Uterus (tissue), 4 donors: ENCODE results near the gene FADD. TPM values are rescaled to one million over a fixed set of nuclear protein-coding genes. Genes with fewer than 3 reads are reported as not detected.

Source experiments
- DNase-seq, 2 donors: peaks; one replicate each; pipeline ENCODE4 v3.0.0-alpha.2; 2019 to 2020
- H3K27ac ChIP-seq, 2 donors: fragments of 200-600 bp; sonication (generic); 1 replicate in 1 of 2; 2 replicates in 1 of 2; pipeline ENCODE4 v1.5.1; 2016 to 2018
- H3K27me3 ChIP-seq, 2 donors: fragments of 200-600 bp; sonication (generic); one replicate each; pipeline ENCODE4 v1.5.1; 2018 to 2019; ENCODE audit warnings: control low read depth in 1 of 2
- H3K36me3 ChIP-seq, 2 donors: fragments of 200-600 bp; sonication (generic); one replicate each; pipeline ENCODE4 v1.5.1; 2019; ENCODE audit warnings: control low read depth in 1 of 2
- H3K4me1 ChIP-seq, 2 donors: fragments of 200-600 bp; sonication (generic); one replicate each; pipeline ENCODE4 v1.5.1; 2018 to 2019; ENCODE audit warnings: control low read depth in 1 of 2
- H3K4me3 ChIP-seq, 2 donors: fragments of 200-600 bp; sonication (generic); 1 replicate in 1 of 2; 2 replicates in 1 of 2; pipeline ENCODE4 v1.5.1; 2018 to 2019; ENCODE audit warnings: mild to moderate bottlenecking in 1 of 2
- H3K9me3 ChIP-seq, 2 donors: fragments of 200-600 bp; sonication (generic); one replicate each; pipeline ENCODE4 v1.5.1; 2019; ENCODE audit warnings: control low read depth in 1 of 2
- CTCF ChIP-seq, 4 experiments: fragments of 200-600 bp in 2 of 4; fragments of 450-650 bp in 2 of 4; sonication (generic) in 2 of 4; IDR thresholded peaks; one replicate each; pipeline ENCODE4 v1.5.1; 2016 to 2019; ENCODE audit warnings: antibody characterized with exemption in 4 of 4, mild to moderate bottlenecking in 2 of 4, moderate library complexity in 1 of 4
- POLR2A ChIP-seq, 2 donors: fragments of 450-650 bp; IDR thresholded peaks; one replicate each; pipeline ENCODE4 v1.6.1; 2016; ENCODE audit warnings: antibody characterized with exemption in 2 of 2, mild to moderate bottlenecking in 1 of 2, moderate library complexity in 1 of 2
- intact Hi-C: fragments of 100-400 bp; cut with DNase I; formaldehyde crosslinking; loops from one replicate; pipeline ENCODE4 v1.15.1; 2023; ENCODE audit warnings: low total_unique reads
- total RNA-seq, 4 donors: library from RNA; depleted of rRNA in 3 of 4; stranded (reverse); fragments of >200 nt in 3 of 4; gene quantifications; one replicate each; pipeline versions ENCODE4 v1.1.0 to v1.2.4, GENCODE V29; 2014 to 2023
- donor health status: DM: yes; HTN: yes; CAD: no.

The FADD gene
- total RNA-seq, 4 donors from 2014 or later: 11.5 to 34.6 (median 19.2) TPM

- Histone ChIP-seq H3K9me3 (no peaks in the 10 kb centered on the region), H3K36me3 (no peaks in the 10 kb centered on the region), H3K27me3 (no peaks in the 10 kb centered on the region), H3K4me3 (no peak overlapping the region), H3K27ac (no peak overlapping the region), H3K4me1 (no peaks in the 10 kb centered on the region)
- peak; percentile 63 to 66 for DNase-seq
- intact Hi-C loops: loop anchor here (5.0 kb wide), 1 partner anchor 274 kb away; no protein-coding TSS in a partner anchor
- TF ChIP-seq POLR2A (IDR thresholded peaks at IDR 0.05): no peak
- peak; percentile 89 to 94 (median 90) for TF ChIP-seq CTCF (IDR thresholded peaks at IDR 0.05)
Measured at GRCh38 chr11:70191495-70192140, 11.5 kb upstream of the FADD start.

- no peak overlapping the region for H3K4me3 ChIP-seq
- H3K27me3 ChIP-seq: no peaks in the 10 kb centered on the region
- TF ChIP-seq POLR2A (IDR thresholded peaks at IDR 0.05) (no peak), CTCF (IDR thresholded peaks at IDR 0.05) (no peak)
- DNase-seq: no peak
- no peak overlapping the region for H3K27ac ChIP-seq
- H3K9me3 ChIP-seq: no peaks in the 10 kb centered on the region
- no peaks in the 10 kb centered on the region for H3K4me1 ChIP-seq
- H3K36me3 ChIP-seq: no peaks in the 10 kb centered on the region
- intact Hi-C loops: loop anchor here (5.0 kb wide), 1 partner anchor 276 kb away; no protein-coding TSS in a partner anchor
Measured at GRCh38 chr11:70192666-70193410, 10.3 kb upstream of the FADD start.

- no peaks in the 10 kb centered on the region for H3K27me3 ChIP-seq
- H3K36me3 ChIP-seq: no peaks in the 10 kb centered on the region
- H3K27ac ChIP-seq: no peak overlapping the region
- H3K4me3 ChIP-seq: no peak overlapping the region
- no peaks in the 10 kb centered on the region for H3K9me3 ChIP-seq
- DNase-seq: no peak
- H3K4me1 ChIP-seq: no peaks in the 10 kb centered on the region
- intact Hi-C loops: loop anchor here (5.0 kb wide), 1 partner anchor 276 kb away; no protein-coding TSS in a partner anchor
- TF ChIP-seq POLR2A (IDR thresholded peaks at IDR 0.05) (no peak), CTCF (IDR thresholded peaks at IDR 0.05) (no peak)
Measured at GRCh38 chr11:70193411-70194292, 9.4 kb upstream of the FADD start.

GRCh38 chr11:70194792-70195791 lies 8.0 kb upstream of the FADD start:
- DNase-seq: no peak
- H3K27ac ChIP-seq: no peak overlapping the region

More at GRCh38 chr11:70194792-70195791, 8.0 kb upstream of the FADD start:
- H3K9me3 ChIP-seq: no peaks in the 10 kb centered on the region
- no peaks in the 10 kb centered on the region for H3K36me3 ChIP-seq
- H3K4me3 ChIP-seq: no peak overlapping the region
- no peak for TF ChIP-seq POLR2A (IDR thresholded peaks at IDR 0.05)
- TF ChIP-seq CTCF (IDR thresholded peaks at IDR 0.05): no peak
- H3K27me3 ChIP-seq: no peaks in the 10 kb centered on the region
- intact Hi-C loops: loop anchor here (5.0 kb wide), 1 partner anchor 278 kb away; no protein-coding TSS in a partner anchor
- no peaks in the 10 kb centered on the region for H3K4me1 ChIP-seq
